Heart left ventricle (tissue), 16 donors: ENCODE results near the gene KY. TPM values are rescaled to one million over a fixed set of nuclear protein-coding genes. Genes with fewer than 3 reads are reported as not detected.

Experiments
- ATAC-seq, 4 donors: fragments of 200-7000 bp; cut with Tn5 transposase; one replicate each; pipeline ENCODE4 v1.9.1; 2020 to 2022; ENCODE audit warnings: moderate library complexity in 4 of 4, mild to moderate bottlenecking in 3 of 4, moderate number of reproducible peaks in 1 of 4
- DNase-seq, 5 donors: peaks; one replicate each; pipeline ENCODE4 v3.0.0-alpha.2; 2020
- H3K27ac ChIP-seq, 12 donors: fragments of 200-600 bp; sonication (generic) in 4 of 12; one replicate each; pipeline versions ENCODE4 v1.5.0 to v1.8.0; 2016 to 2022; ENCODE audit warnings: mild to moderate bottlenecking in 2 of 12
- H3K27me3 ChIP-seq, 9 donors: fragments of 200-600 bp; sonication (generic) in 2 of 9; one replicate each; pipeline versions ENCODE4 v1.5.1 to v1.8.0; 2016 to 2022; ENCODE audit warnings: mild to moderate bottlenecking in 3 of 9
- H3K36me3 ChIP-seq, 9 donors: fragments of 200-600 bp; sonication (generic) in 2 of 9; one replicate each; pipeline versions ENCODE4 v1.5.0 to v1.8.0; 2018 to 2022; ENCODE audit warnings: mild to moderate bottlenecking in 2 of 9
- H3K4me1 ChIP-seq, 12 donors: fragments of 200-600 bp; sonication (generic) in 4 of 12; one replicate each; pipeline versions ENCODE4 v1.5.0 to v1.8.0; 2016 to 2022; ENCODE audit warnings: mild to moderate bottlenecking in 3 of 12
- H3K4me3 ChIP-seq, 12 donors: fragments of 200-600 bp; sonication (generic) in 4 of 12; one replicate each; pipeline versions ENCODE4 v1.5.0 to v1.8.0; 2017 to 2022; ENCODE audit warnings: mild to moderate bottlenecking in 9 of 12, moderate library complexity in 4 of 12
- H3K9me3 ChIP-seq, 12 donors: fragments of 200-600 bp; sonication (generic) in 4 of 12; one replicate each; pipeline versions ENCODE4 v1.5.0 to v1.8.0; 2016 to 2022; ENCODE audit warnings: mild to moderate bottlenecking in 1 of 12
- POLR2A ChIP-seq, 2 donors: fragments of 450-650 bp; IDR thresholded peaks; one replicate each; pipeline ENCODE4 v1.6.1; 2017; ENCODE audit warnings: antibody characterized with exemption in 2 of 2, mild to moderate bottlenecking in 2 of 2, moderate library complexity in 2 of 2
- WGBS, 4 donors: extraction: QIAGEN DNeasy Blood & Tissue Kit in 2 of 4; methylation state at CpG; one replicate each; pipeline versions ENCODE4 v1.1.5 to v1.1.7; 2013 to 2018; 5-methylcytosine and 5-hydroxymethylcytosine counted together
- intact Hi-C, 10 donors: fragments of 100-400 bp; cut with DNase I; formaldehyde crosslinking; loops; one replicate each; pipeline versions ENCODE4 v1.11.1 to v1.14.2; 2022
- polyA plus RNA-seq, 2 donors: library from polyadenylated mRNA; stranded (reverse); fragments of 200-250 nt; gene quantifications; one replicate each; pipeline ENCODE4 v1.2.3, GENCODE V29; 2013
- total RNA-seq, 9 donors: library from RNA; depleted of rRNA in 2 of 9; stranded (reverse); fragments of >200 nt in 2 of 9; fragmentation: NEBNext Ultra II Directional in 3 of 9; extraction: Animal tissue kit (Norgen Biotek cat#: 25700) in 3 of 9; gene quantifications; one replicate each; pipeline versions ENCODE4 v1.1.0 to v1.2.4, GENCODE V29; 2016 to 2023
- TF ChIP-seq, protein P1 (sequence below), 12 donors: fragments of 200-600 bp; sonication (generic) in 4 of 12; IDR thresholded peaks; one replicate each; pipeline versions ENCODE4 v1.5.0 to v1.8.0; 2018 to 2022; ENCODE audit warnings: antibody characterized with exemption in 12 of 12, mild to moderate bottlenecking in 5 of 12
- donor health status: ischemic (EF 13 %, LVEDD 7.1; RV severe dilation, severe dysfunction).
- donor health status: healthy with polysubstance abuse.
- donor health status: DM: no; HTN: yes; CAD: no.
- donor health status: DM: no; HTN: no; CAD: no.
- donor health status: ischemic (EF 25% LVEDD 6.9; RV normal size, moderate dysfunction).
- donor health status: ischemic (EF 25% LVEDD 5.7; RV mildly dilated, moderate dysfunction).
- donor health status: healthy.
- donor health status: DM: yes; HTN: yes; CAD: no.
- donor health status: ischemic (EF 35%, LVEDD 5.7; RV mildly dilated, moderate dysfunction).
- donor health status: nonischemic (EF 11% LVEDD 7.7; RV severe dilation, severe dysfunction).
- donor health status: DM: yes; HTN: yes; CAD: no.
- donor health status: PGD.
- donor health status: ischemic (EF 29% LVEDD 5.4; RV normal size, mild dysfunction).
- donor health status: nonischemic (EF 23%, LVEDD 6.1; RV moderate dilation, normal function).

Gene KY
- total and polyA plus RNA-seq, 11 donors, result 1.4 to 22.5 (median 8.6) TPM

DNA sequence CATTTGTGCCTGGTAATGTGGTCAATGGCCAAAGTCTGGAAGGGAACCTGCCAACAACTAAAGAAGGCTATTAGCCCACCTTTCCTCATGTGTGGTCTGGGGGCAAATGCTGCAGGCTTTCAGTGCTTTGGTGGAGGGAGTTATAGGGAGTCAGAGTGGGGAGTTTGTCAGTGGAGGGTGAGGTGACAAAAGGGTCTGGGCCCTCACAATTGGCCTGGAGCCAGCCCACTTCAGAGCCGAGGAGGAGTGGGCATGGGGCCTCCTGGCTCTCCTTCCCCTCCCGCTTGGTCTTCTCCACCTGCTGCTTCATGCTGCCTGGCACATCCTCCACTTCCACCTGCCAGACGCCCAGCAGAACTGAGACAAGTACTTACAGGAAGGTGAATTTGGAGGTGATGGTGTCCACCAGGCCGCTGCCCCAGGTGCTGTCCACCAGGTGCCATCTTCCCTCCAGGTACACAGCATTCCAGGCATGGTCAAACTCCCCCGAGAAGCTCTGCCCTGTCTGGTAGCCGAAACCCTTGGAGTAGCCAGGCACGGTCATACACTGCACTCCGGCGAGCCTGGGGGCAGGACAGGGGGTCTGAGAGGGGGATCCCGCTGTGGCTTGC is 40.9 kb downstream of the KY start:
- TF ChIP-seq, protein P1, sequence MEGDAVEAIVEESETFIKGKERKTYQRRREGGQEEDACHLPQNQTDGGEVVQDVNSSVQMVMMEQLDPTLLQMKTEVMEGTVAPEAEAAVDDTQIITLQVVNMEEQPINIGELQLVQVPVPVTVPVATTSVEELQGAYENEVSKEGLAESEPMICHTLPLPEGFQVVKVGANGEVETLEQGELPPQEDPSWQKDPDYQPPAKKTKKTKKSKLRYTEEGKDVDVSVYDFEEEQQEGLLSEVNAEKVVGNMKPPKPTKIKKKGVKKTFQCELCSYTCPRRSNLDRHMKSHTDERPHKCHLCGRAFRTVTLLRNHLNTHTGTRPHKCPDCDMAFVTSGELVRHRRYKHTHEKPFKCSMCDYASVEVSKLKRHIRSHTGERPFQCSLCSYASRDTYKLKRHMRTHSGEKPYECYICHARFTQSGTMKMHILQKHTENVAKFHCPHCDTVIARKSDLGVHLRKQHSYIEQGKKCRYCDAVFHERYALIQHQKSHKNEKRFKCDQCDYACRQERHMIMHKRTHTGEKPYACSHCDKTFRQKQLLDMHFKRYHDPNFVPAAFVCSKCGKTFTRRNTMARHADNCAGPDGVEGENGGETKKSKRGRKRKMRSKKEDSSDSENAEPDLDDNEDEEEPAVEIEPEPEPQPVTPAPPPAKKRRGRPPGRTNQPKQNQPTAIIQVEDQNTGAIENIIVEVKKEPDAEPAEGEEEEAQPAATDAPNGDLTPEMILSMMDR (IDR thresholded peaks at IDR 0.05), result no peak
- no peak for TF ChIP-seq POLR2A (IDR thresholded peaks at IDR 0.05)
- no peak overlapping the region for H3K4me3 ChIP-seq
- peaks cover 0 to 21% (median 2%) of the 10 kb centered on the region in 12 donors for H3K4me1 ChIP-seq
- peaks cover 0 to 6% (median 0%) of the 10 kb centered on the region in 9 donors for H3K36me3 ChIP-seq
- no peak overlapping the region for H3K27ac ChIP-seq
- ATAC-seq (no peak), DNase-seq (no peak)
- H3K27me3 ChIP-seq, result no peaks in the 10 kb centered on the region
- no peaks in the 10 kb centered on the region for H3K9me3 ChIP-seq
- intact Hi-C loops, result loop anchor here in 4 of 10 donors (10.0 kb wide), 3 partner anchors 145 to 895 kb away; no protein-coding TSS in a partner anchor
- 58 to 72% (median 65%) methylated on average over 9 to 10 of the region's 10 CpGs for WGBS, 4 donors

DNA sequence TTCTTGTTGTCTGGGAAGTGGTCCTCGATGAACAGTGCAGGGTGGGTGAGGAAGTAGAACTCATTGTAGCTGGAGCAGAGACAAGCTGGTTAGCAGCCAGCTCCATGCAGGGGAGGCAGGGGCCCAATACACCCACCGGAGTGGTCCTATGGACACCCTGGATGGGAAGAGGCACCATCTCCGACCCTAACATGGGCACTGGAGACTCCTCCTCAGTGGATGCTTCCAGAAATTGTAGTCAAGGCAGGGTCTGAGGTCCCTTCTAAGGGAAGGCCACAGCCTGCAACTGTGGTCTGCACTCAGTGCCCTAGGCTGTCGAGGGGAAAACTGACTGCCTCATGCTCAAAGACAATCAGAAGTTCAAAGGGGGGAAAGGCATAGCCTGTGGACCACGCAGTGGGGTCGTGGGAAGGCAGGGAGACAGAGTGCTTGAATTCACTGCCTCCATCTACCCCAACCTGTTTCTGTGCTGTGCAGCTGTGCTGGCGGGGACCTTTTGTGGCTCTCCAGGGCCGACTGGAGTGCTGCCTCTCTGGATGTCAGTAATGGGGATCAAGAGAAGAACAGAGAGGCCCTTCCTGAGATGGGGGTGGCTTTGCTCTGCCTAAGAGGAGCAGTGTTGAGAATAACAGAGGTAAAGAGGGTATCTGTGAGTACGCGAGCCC is 41.9 kb downstream of the KY start:
- Histone ChIP-seq H3K27ac (no peak overlapping the region), H3K36me3 (peaks cover 0 to 4% (median 0%) of the 10 kb centered on the region in 9 donors), H3K4me1 (peaks cover 0 to 21% (median 2%) of the 10 kb centered on the region in 12 donors), H3K4me3 (no peak overlapping the region), H3K27me3 (no peaks in the 10 kb centered on the region), H3K9me3 (no peaks in the 10 kb centered on the region)
- no peak for TF ChIP-seq POLR2A (IDR thresholded peaks at IDR 0.05)
- TF ChIP-seq, protein P1 (IDR thresholded peaks at IDR 0.05), result no peak
- DNase-seq (no peak), ATAC-seq (no peak)
- 76 to 86% (median 84%) methylated on average over 10 of the region's 10 CpGs for WGBS, 4 donors
- intact Hi-C loops, result loop anchor here in 4 of 10 donors (10.0 kb wide), 3 partner anchors 146 to 896 kb away; no protein-coding TSS in a partner anchor

DNA sequence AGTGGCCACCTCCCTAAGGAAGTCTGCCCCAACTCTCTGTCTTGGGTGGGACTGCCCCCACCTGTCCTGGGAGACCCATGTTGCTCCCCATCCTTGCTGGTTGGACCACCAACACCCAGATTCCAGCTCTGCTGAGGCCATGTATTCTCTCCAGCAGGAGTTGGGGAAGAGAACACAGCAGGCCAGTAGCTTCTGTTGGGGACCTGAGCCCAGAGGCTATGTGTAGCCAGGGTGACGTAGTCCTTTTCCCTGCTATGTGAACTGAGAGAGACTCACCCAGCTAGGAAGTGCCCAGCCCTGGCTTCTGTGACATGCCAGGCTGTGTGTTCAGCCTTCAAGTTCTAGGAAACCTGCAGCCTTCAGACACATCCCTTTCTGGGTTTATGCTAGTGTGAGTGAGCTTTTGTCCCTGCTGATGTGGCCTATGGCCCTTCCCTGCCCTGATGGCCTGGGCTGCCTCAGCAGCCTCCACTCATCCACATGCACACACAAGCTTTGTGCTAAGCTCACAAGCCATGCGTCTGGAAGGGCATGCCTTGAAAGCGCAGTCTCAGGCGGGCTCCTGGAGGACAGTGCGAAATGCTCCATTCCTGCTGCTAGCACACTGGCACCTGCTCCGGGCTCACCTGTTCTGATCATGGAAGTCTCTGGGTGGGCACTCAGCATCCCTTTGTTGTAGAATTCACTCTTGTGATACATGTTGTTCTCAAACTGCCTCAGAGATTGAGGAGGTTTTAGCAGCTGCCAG is 42.6 kb downstream of the KY start:
- ATAC-seq, result no peak
- no peaks in the 10 kb centered on the region for H3K27me3 ChIP-seq
- H3K4me1 ChIP-seq, result peaks cover 0 to 17% (median 2%) of the 10 kb centered on the region in 12 donors
- DNase-seq, result no peak
- H3K9me3 ChIP-seq, result no peaks in the 10 kb centered on the region
- H3K4me3 ChIP-seq, result no peak overlapping the region
- H3K36me3 ChIP-seq, result peaks cover 0 to 4% (median 0%) of the 10 kb centered on the region in 9 donors
- intact Hi-C loops, result loop anchor here in 4 of 10 donors (10.0 kb wide), 3 partner anchors 147 to 897 kb away; no protein-coding TSS in a partner anchor
- 68 to 96% (median 91%) methylated on average over 3 to 6 of the region's 6 CpGs for WGBS, 4 donors
- H3K27ac ChIP-seq, result no peak overlapping the region
- TF ChIP-seq POLR2A (IDR thresholded peaks at IDR 0.05), result no peak
- TF ChIP-seq, protein P1 (IDR thresholded peaks at IDR 0.05), result no peak
